Natural killer cell (primary cell): ENCODE data around the gene CATSPERZ. TPM values are rescaled to one million over a fixed set of nuclear protein-coding genes. Genes with fewer than 3 reads are reported as not detected.

Experiments
- ATAC-seq, 3 donors: fragments of 150-1000 bp in 2 of 3; fragments of 200-7000 bp in 1 of 3; cut with Tn5 transposase; 1 replicate in 1 of 3; 2 replicates in 2 of 3; pipeline ENCODE4 v1.10.0; 2021; ENCODE audit warnings: mild to moderate bottlenecking in 2 of 3, moderate library complexity in 2 of 3
- DNase-seq, 2 donors: peaks; one replicate each; pipeline versions ENCODE4 v3.0.0 to v3.0.0-alpha.2; 2013 to 2021; ENCODE audit warnings: mixed read lengths in 1 of 2
- H3K27ac ChIP-seq: one replicate; pipeline ENCODE4 v1.5.1; 2013; ENCODE audit warnings: mild to moderate bottlenecking, low read length
- H3K27me3 ChIP-seq: one replicate; pipeline ENCODE4 v1.6.1; 2013; ENCODE audit warnings: low read length; ENCODE audit not compliant: control insufficient read depth, insufficient read depth
- H3K36me3 ChIP-seq: one replicate; pipeline ENCODE4 v1.6.1; 2013; ENCODE audit warnings: low read length; ENCODE audit not compliant: control insufficient read depth, insufficient read depth
- H3K4me1 ChIP-seq: one replicate; pipeline ENCODE4 v1.6.1; 2013; ENCODE audit warnings: low read length; ENCODE audit not compliant: control insufficient read depth, insufficient read depth
- H3K4me3 ChIP-seq: one replicate; pipeline ENCODE4 v1.5.1; 2013; ENCODE audit warnings: low read length
- H3K9me3 ChIP-seq: one replicate; pipeline ENCODE4 v1.6.1; 2013; ENCODE audit warnings: low read length; ENCODE audit not compliant: control insufficient read depth, insufficient read depth
- H3K27ac Mint-ChIP-seq, 2 donors: one replicate each; pipeline ENCODE4 v1.8.0; 2022; ENCODE audit warnings: mild to moderate bottlenecking in 2 of 2, mixed read lengths in 2 of 2, moderate library complexity in 1 of 2
- H3K27me3 Mint-ChIP-seq, 2 donors: one replicate each; pipeline ENCODE4 v1.8.0; 2022; ENCODE audit warnings: low read depth in 2 of 2, mixed read lengths in 2 of 2
- H3K36me3 Mint-ChIP-seq: one replicate; pipeline ENCODE4 v1.8.0; 2022; ENCODE audit warnings: mixed read lengths
- H3K4me1 Mint-ChIP-seq, 2 donors: one replicate each; pipeline ENCODE4 v1.8.0; 2022; ENCODE audit warnings: mixed read lengths in 2 of 2
- H3K4me3 Mint-ChIP-seq: one replicate; pipeline ENCODE4 v1.8.0; 2022; ENCODE audit warnings: mild to moderate bottlenecking, moderate library complexity, mixed read lengths
- H3K9me3 Mint-ChIP-seq, 2 donors: one replicate each; pipeline ENCODE4 v1.8.0; 2022; ENCODE audit warnings: mixed read lengths in 2 of 2
- WGBS: methylation state at CpG from one replicate; pipeline ENCODE4 v1.1.7; 2013; ENCODE audit warnings: missing lambda C conversion rate; ENCODE audit not compliant: insufficient coverage; 5-methylcytosine and 5-hydroxymethylcytosine counted together
- intact Hi-C: fragments of 100-400 bp; cut with micrococcal nuclease; formaldehyde crosslinking; loops from one replicate; pipeline ENCODE4 v1.14.2; 2022
- total RNA-seq, 4 donors: library from RNA; stranded (reverse); fragments of 120-200 nt in 1 of 4; gene quantifications; one replicate each; pipeline versions ENCODE4 v1.2.3 to v1.2.4, GENCODE V29; 2013 to 2022
- TF ChIP-seq, protein P1 (sequence below): fragments of 200-600 bp; IDR thresholded peaks from one replicate; pipeline ENCODE4 v1.8.0; 2022; ENCODE audit warnings: antibody characterized with exemption

The CATSPERZ gene
- total RNA-seq, 3 donors from 2014 or later (not counting 1 experiment from before 2014, with no cell fraction given), result 0.80 to 0.90 TPM; not detected in 1

DNA sequence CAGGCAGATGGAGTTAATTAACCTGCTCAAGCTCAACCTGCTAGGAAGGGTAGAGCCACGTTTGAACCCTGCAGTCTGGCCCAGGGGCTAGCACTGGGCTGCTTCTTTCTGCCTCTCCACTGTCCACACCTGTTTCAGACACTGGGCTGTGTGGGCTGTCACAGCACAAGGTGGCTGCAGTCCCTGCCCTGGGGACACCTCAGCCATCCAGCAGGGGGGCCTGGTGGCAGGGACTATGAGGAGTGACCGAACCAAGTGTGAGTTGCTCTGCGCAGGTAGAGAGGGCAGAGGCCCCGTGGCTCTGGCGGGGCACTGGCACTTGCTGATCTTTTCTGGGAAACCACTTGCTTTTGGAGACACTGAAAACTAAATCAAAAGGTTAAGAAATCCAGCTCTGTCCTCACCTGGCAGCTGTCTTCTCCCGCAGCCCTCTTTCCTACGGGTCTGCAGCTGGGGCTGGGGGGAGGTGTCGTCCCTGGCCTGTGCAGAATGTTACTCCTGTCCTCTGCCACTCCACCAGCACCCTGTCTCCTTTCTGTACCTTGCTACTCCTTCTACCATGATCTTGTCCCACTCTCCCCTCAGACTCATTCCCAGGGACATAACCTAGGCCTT is 21.5 kb upstream of the CATSPERZ start:
- H3K36me3 Mint-ChIP-seq, result no peaks in the 10 kb centered on the region
- Histone ChIP-seq H3K4me3 (no peak overlapping the region), H3K27me3 (no peaks in the 10 kb centered on the region), H3K9me3 (no peaks in the 10 kb centered on the region), H3K36me3 (peaks cover 14% of the 10 kb centered on the region), H3K27ac (no peak overlapping the region), H3K4me1 (peaks cover 4% of the 10 kb centered on the region)
- H3K4me3 Mint-ChIP-seq, result no peak overlapping the region
- intact Hi-C loops, result no loop called here
- ATAC-seq (no peak), DNase-seq (no peak)
- no peaks in the 10 kb centered on the region for H3K27me3 Mint-ChIP-seq
- no peaks in the 10 kb centered on the region for H3K9me3 Mint-ChIP-seq
- 95% methylated on average over 8 of the region's 8 CpGs for WGBS
- H3K27ac Mint-ChIP-seq, result no peak overlapping the region
- peaks cover 0 to 4% of the 10 kb centered on the region in 2 donors for H3K4me1 Mint-ChIP-seq
- TF ChIP-seq, protein P1, sequence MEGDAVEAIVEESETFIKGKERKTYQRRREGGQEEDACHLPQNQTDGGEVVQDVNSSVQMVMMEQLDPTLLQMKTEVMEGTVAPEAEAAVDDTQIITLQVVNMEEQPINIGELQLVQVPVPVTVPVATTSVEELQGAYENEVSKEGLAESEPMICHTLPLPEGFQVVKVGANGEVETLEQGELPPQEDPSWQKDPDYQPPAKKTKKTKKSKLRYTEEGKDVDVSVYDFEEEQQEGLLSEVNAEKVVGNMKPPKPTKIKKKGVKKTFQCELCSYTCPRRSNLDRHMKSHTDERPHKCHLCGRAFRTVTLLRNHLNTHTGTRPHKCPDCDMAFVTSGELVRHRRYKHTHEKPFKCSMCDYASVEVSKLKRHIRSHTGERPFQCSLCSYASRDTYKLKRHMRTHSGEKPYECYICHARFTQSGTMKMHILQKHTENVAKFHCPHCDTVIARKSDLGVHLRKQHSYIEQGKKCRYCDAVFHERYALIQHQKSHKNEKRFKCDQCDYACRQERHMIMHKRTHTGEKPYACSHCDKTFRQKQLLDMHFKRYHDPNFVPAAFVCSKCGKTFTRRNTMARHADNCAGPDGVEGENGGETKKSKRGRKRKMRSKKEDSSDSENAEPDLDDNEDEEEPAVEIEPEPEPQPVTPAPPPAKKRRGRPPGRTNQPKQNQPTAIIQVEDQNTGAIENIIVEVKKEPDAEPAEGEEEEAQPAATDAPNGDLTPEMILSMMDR, result no peak

DNA sequence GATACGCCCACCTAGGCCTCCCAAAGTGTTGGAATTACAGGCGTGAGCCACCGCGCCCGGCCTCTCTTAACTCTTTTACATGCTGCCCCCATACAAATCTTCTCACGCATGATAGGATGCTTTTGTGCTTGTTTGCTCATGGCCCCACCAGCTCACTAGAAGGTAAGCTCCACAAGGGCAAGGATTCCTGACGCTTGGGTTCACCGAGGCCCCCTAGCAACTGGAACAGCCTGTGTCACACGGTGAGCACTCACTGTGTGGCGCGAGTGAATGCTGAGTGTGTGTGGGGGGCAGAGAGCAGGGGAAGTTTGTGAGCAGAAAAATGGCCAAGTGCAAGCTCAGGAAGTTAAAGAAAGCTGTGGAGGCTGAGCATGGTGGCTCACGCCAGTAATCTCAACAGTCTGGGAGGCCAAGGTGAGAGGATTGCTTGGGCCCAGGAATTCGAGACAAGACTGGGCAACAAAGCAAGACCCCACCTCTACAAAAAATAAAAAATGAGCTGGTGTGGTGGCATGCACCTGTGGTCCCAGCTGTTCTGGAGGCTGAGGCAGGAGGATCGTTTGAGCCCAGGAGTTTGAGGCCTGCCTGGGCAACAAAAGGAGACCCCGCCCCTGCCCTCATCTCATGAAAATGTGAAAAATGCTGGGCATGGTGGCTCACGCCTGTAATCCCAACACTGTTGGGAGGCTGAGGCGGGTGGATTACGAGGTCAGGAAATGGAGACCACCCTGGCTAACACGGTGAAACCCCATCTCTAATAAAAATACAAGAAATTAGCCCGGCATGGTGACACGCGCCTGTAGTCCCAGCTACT is 18.0 kb upstream of the CATSPERZ start:
- TF ChIP-seq, protein P1, result no peak
- Mint-ChIP-seq H3K36me3 (no peaks in the 10 kb centered on the region), H3K9me3 (no peaks in the 10 kb centered on the region), H3K27me3 (no peaks in the 10 kb centered on the region), H3K4me1 (peaks cover 12 to 16% of the 10 kb centered on the region in 2 donors), H3K4me3 (no peak overlapping the region), H3K27ac (peak overlapping the region; percentile 94 to 96)
- DNase-seq (no peak), ATAC-seq (no peak)
- Histone ChIP-seq H3K36me3 (peaks cover 7% of the 10 kb centered on the region), H3K27ac (no peak overlapping the region), H3K4me3 (no peak overlapping the region), H3K9me3 (no peaks in the 10 kb centered on the region), H3K4me1 (peaks cover 22% of the 10 kb centered on the region), H3K27me3 (no peaks in the 10 kb centered on the region)
- intact Hi-C loops, result no loop called here
- WGBS, result 96% methylated on average over 21 of the region's 22 CpGs

- H3K27me3 Mint-ChIP-seq, result no peaks in the 10 kb centered on the region
- no peaks in the 10 kb centered on the region for H3K36me3 Mint-ChIP-seq
- peaks cover 12 to 16% of the 10 kb centered on the region in 2 donors for H3K4me1 Mint-ChIP-seq
- H3K27me3 ChIP-seq, result no peaks in the 10 kb centered on the region
- intact Hi-C loops, result no loop called here
- H3K27ac Mint-ChIP-seq, result peak overlapping the region; percentile 94 to 96
- DNase-seq (no peak), ATAC-seq (no peak)
- H3K9me3 Mint-ChIP-seq, result no peaks in the 10 kb centered on the region
- no peaks in the 10 kb centered on the region for H3K9me3 ChIP-seq
- H3K4me3 ChIP-seq, result no peak overlapping the region
- no peak overlapping the region for H3K27ac ChIP-seq
- 93% methylated on average over 3 of the region's 3 CpGs for WGBS
- peaks cover 7% of the 10 kb centered on the region for H3K36me3 ChIP-seq
- H3K4me1 ChIP-seq, result peaks cover 22% of the 10 kb centered on the region
- TF ChIP-seq, protein P1, result no peak
- peak overlapping the region; percentile 56 for H3K4me3 Mint-ChIP-seq
Observed at GRCh38 chr11:64283092-64283491, 17.1 kb upstream of the CATSPERZ start.
